HG03045 (cell line): ENCODE results near the gene PDZRN4.

Experiments used
- ATAC-seq: cut with Tn5 transposase; IDR thresholded peaks from one replicate; pipeline ENCODE4 v1.9.1; 2021; ENCODE audit warnings: mild to moderate bottlenecking, moderate library complexity; ENCODE audit not compliant: unreplicated experiment

PDZRN4 gene

DNA sequence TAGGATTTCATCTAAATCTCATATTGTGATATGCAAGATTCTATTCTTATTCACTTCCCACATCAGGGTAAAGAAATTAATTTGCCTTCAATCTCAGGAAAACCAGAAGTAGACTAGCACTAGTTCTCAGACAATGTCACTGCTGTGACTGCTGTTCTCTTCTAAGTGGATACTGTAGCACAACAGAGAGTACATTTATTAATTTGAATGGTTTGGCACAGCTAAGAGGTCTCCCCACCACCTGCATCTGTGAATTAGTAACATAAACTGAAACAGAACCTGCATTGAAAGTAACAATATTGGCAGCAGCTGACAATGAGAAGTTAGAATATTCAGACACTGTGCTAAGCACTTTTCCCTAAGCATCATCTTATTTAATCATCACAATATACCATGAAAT is 253.1 kb downstream of the PDZRN4 start:
- no peak for ATAC-seq

- no peak for ATAC-seq
These were observed 254.8 kb downstream of the PDZRN4 start for GRCh38 chr12:41442896-41443295.

DNA sequence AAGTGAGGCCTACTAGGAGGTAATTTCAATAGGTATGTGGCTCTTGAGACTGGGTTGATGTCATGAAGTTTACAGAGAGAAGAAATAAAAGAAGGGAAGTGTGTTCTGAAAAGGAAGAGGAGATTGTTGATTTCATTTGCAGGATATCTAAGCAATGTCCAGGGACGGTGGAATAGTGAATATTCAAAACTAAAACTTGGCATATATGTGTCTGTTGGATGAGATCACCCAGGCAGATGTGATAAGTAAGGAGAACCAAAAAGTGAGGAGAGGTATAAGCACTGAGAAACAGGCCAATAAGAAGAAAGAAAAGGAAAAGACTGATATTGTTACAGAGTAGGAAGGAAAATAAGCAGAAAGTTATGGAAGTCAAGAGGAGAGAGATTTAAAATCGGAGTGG is 255.6 kb downstream of the PDZRN4 start:
- ATAC-seq, result no peak

- no peak for ATAC-seq
These were observed 264.8 kb downstream of the PDZRN4 start for GRCh38 chr12:41452838-41453407.

- no peak for ATAC-seq
These were observed 265.3 kb downstream of the PDZRN4 start for GRCh38 chr12:41453409-41453808.

DNA sequence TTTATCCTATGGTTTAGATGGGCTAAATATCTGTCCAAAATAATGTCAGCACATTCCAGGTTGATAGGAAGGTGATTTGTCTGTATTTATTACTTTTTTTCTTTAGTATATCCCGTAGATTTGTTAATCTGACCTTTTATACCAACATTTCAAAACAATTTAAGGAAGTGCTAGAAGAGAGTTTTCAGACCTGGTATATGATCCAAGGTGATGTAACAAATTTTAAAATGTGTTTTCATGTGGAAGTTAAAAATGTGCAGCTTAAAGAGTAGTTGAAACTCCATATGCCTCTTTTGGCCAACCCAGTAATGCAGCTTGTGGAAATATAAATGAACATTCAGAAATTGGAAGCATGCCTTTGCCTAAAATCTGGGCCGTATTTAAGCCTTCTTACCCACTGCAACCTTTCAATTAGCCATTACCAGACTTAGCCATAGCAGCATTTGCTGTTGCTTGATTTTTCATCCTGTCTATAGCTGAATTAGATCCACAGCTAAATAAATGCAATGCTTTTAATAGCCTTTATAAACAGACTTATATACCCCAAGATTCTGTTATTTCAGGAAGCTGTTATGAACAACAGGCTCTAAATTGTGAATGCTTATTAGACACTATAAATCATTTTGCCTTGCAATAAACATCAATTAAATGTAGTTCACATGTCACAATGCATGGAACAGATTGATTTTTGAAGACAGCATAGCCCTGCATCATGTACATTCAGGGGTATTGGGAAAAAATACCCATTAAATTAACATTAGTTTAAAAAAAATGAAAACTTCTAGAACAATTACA is 271.2 kb downstream of the PDZRN4 start:
- ATAC-seq, result no peak

GRCh38 chr12:41459906-41460214 is 271.7 kb downstream of the PDZRN4 start:
- ATAC-seq, result no peak

DNA sequence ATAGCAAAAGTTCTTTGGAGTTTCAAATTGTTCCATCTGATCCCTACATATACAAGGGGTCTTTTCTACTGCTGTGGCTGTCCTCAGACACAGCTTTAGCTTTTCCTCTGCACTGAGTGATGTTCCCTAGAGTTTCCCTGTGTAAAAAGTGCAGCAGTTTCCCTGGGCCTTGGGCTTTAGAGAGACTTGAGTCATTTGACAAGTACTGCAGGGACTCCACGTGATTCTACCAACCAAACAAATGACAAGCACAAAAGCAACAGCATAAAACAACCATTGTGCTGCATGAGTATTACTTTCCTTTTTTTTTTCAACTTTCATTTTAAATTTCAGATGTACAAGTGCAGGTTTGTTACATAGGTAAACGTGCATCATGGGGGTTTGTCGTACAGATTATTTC is 272.8 kb downstream of the PDZRN4 start:
- ATAC-seq, result no peak

GRCh38 chr12:41462312-41462711 is 274.2 kb downstream of the PDZRN4 start:
- no peak for ATAC-seq

GRCh38 chr12:41465526-41465925 is 277.4 kb downstream of the PDZRN4 start:
- no peak for ATAC-seq

DNA sequence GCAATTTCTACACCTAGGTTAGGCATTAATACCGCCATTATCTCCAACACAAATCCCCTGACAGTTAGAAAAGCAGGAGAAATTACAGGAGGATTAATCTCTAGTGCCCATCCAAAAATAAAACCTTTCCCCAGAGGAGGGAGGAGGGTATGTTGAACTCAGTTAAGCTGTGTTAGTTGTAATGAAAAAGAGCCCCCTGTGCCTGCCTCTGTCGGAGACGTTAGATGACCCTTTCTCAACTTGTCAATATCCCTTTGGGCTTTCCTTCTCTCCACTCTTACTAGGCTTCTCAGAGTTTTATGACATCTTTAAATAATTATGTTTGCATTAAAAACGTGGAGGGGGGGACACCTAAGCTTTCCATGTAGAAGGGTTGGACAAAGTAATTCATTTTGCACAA is 278.2 kb downstream of the PDZRN4 start:
- ATAC-seq, result no peak

DNA sequence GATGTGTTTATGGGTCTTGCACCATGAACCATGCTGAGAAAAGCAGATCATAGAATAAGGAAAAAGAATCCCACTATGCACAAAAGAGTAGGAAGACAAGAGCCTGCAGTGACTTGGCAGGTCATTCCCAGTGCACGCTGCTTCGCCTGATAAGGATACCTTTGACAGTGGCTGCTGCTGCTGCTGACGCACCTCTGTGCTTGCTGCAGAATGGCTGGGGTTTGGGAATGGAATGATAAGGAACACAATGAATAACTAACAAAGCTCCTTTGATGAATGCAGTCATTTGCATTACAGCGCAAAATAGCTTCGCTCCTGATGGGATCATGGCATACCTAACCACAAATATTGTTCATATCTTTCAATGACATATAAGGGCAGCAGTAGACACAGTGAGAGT is 278.7 kb downstream of the PDZRN4 start:
- ATAC-seq, result no peak

DNA sequence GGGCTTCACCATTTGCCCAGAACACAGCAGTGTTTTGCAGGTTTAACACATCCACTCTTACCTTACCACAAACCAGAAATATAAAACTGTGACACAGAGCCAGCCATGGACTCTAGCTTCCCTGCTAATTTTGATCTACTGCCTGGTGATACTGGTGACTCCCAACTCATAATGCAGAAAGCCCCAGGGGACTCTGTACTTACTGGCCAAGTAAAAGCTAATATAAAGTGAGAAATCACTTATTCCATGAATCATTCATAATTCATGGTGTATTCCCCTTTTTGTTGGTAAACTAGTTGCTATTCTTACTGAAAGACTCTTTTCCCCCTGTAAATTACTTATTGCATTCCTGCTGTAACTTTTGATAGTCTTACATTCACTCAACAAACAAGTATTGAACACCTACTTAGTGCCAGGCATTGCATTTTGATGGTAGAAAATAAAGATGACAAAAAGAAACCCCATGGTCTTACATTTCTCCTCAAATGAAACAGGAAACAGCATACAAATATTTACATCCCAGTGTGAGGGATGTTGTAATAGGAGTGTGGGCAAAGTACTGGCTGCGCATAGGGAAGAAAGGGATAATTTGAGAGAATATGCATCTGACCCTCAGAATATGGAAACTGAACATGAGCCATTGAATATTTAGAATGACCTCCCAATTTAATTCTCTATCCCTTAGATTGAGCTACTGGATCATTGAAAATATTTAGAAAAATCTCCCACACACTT is 279.6 kb downstream of the PDZRN4 start:
- ATAC-seq, result no peak

- ATAC-seq, result no peak
These were observed 280.2 kb downstream of the PDZRN4 start for GRCh38 chr12:41468341-41468740.

- ATAC-seq, result no peak
These were observed 280.6 kb downstream of the PDZRN4 start for GRCh38 chr12:41468756-41469155.

DNA sequence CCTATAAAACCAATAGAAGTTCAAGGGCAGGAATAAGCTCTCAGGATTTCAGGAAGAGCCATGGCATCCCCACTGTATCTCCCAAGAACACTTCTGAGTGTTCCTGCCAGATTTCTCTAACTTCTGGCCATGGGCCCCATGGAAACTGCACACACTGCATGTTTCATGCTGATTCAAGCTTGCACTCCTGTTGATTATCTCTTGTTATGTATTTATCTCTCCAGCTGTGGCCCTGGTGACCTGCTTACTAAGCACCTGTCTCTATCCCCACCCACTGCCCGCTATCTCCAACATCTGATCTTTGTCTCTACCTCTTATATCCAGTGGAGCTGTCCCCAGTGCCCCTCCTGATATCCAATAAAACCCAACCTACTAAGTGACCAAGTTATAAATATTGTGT is 285.3 kb downstream of the PDZRN4 start:
- ATAC-seq, result no peak

DNA sequence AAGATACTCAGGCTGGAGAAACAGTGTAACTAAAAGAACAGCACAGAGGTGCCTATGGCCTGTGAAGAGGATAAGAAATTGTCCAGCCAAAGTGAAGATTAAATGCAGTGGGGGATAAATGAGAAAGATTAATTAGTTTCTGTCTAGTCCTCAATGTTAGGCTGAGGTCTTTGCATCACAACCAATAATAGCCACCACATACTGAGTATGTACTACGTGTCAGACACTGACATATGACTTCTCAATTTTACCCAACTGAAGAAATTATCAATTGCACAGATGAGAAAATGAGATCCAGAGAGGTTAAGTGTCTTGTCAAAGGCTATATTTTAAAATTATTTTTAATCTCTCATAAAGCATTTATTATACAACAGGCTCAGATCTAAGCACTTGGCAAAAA is 285.9 kb downstream of the PDZRN4 start:
- no peak for ATAC-seq

GRCh38 chr12:41476499-41477439 is 288.6 kb downstream of the PDZRN4 start:
- no peak for ATAC-seq

GRCh38 chr12:41479426-41479825 is 291.3 kb downstream of the PDZRN4 start:
- no peak for ATAC-seq

GRCh38 chr12:41485203-41485602 is 297.1 kb downstream of the PDZRN4 start:
- ATAC-seq, result no peak

- ATAC-seq, result no peak
These were observed 298.6 kb downstream of the PDZRN4 start for GRCh38 chr12:41486718-41487117.
